HG02759 (cell line): ENCODE measurements around the gene CLTC.

ENCODE experiments used
- ATAC-seq: cut with Tn5 transposase; IDR thresholded peaks from one replicate; pipeline ENCODE4 v1.9.1; 2021; ENCODE audit warnings: mild to moderate bottlenecking, moderate library complexity; ENCODE audit not compliant: unreplicated experiment

The CLTC gene

GRCh38 chr17:59722623-59723022, 102.9 kb downstream of the CLTC start:
- ATAC-seq, result no peak

- ATAC-seq, result no peak
Observed at GRCh38 chr17:59723041-59723440, 103.3 kb downstream of the CLTC start.

GRCh38 chr17:59723607-59724006, 103.9 kb downstream of the CLTC start:
- ATAC-seq, result no peak

- ATAC-seq, result no peak
Observed at GRCh38 chr17:59725691-59726090, 106.0 kb downstream of the CLTC start.

GRCh38 chr17:59727817-59728533, 108.3 kb downstream of the CLTC start:
- no peak for ATAC-seq

GRCh38 chr17:59730268-59730834, 110.7 kb downstream of the CLTC start:
- no peak for ATAC-seq

GRCh38 chr17:59733697-59734096, 114.0 kb downstream of the CLTC start:
- ATAC-seq, result no peak

GRCh38 chr17:59734226-59734625, 114.5 kb downstream of the CLTC start:
- no peak for ATAC-seq

GRCh38 chr17:59737324-59737723, 117.6 kb downstream of the CLTC start:
- ATAC-seq, result no peak

GRCh38 chr17:59743842-59744241, 124.1 kb downstream of the CLTC start:
- no peak for ATAC-seq

GRCh38 chr17:59745040-59745439, 125.3 kb downstream of the CLTC start:
- ATAC-seq, result no peak
